NCI-H1092 treated with DMSO at 0.1 percent for 48 hours (cell line): ENCODE data around the gene SNORC.
"Not testable (repeated sequence)": the region's sequence is repeated elsewhere in the genome, so short reads cannot be mapped to it uniquely, and the experiment has no call there.

Experiments used
- DNase-seq: peaks from one replicate; lab custom pipeline; 2025; lab: John Stamatoyannopoulos, UW

The SNORC gene

GRCh38 chr2:232896720-232897597 lies 26.9 kb downstream of the SNORC start:
- no peak for DNase-seq

GRCh38 chr2:232897598-232898408 lies 27.7 kb downstream of the SNORC start:
- DNase-seq, result no peak

- no peak for DNase-seq
Observed at GRCh38 chr2:232898592-232899543, 28.8 kb downstream of the SNORC start.

DNA sequence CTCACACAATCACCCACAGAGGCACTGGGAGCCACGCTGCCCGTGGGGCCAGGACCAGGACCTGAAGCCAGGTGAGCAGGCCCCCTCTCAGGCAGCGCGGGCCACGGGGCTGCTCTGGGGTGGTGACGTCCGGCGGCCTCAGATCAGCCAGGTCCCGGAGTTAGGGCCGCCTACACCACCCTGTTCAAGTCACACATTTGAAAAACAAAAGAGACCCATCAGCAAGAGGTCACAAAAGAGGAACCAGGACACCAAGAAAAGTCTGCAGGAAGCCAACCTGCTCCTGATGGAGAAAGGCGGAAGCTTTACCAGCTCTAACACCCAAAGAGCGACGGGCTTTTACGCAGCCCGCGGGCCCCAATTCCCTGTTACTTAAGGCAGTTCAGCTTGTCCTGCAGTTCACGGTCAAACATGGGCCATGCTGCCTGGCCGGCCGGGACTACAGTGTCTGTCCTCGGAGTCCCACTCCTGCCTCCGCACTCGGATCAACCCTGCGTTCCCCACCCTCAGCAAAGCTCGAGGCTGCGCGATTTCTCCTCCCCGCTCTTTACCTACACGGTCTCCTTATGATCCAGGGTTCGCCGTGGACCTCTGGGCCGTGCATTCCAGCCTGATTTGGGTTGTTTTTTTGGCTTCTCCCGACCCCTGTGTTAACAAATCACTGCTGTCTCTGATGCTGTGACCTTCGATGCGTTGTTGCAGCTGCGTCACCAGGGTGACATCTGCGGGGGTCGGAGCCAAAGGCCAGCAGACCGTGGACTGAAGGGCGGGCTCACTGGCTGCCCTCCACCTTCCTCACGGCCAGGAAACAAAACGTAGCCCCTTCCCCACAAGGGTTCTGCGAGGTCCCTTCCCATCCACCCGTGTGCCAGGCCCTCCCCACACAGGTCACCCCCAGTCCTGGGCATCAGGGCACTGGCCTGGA lies 31.0 kb downstream of the SNORC start:
- no peak for DNase-seq

- no peak for DNase-seq
Observed at GRCh38 chr2:232901736-232902578, 31.9 kb downstream of the SNORC start.

DNA sequence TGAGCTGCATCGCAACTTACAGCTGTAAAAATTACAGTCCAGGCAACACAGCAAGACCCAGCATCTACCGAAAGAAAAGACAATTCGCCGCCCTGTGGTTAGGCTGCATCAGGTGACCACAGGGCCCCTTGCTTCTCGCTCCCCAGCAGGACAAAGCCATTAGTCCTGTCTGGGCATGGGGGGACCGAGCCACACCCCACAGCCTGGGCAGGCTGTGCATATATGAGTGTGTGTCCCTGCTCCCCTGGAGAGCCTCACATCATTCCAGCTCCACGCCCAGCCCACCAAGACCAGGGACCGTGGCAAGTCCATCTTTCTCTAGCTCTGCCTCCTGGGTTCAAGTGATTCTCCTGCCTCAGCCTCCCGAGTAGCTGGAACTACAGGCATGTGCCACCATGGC lies 33.9 kb downstream of the SNORC start:
- no peak for DNase-seq

- peak; percentile 45 for DNase-seq
Observed at GRCh38 chr2:232906867-232907717, 37.0 kb downstream of the SNORC start.

DNA sequence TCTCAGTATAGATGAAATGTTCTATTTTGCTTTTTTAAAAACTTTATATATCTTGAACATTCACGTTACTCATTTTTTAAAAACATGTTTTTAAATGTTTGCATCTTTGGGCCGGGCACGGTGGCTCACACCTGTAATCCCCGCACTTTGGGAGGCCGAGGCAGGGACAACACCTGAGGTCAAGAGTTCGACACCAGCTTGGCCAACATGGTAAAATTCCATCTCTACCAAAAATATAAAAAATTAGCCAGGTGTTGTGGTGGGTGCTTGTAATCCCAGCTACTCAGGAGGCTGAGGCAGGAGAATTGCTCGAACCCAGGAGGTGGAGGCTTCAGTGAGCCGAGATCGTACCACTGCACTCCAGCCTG lies 37.6 kb downstream of the SNORC start:
- DNase-seq, result not testable (repeated sequence)

- DNase-seq, result no peak
Observed at GRCh38 chr2:232908695-232909094, 38.6 kb downstream of the SNORC start.

DNA sequence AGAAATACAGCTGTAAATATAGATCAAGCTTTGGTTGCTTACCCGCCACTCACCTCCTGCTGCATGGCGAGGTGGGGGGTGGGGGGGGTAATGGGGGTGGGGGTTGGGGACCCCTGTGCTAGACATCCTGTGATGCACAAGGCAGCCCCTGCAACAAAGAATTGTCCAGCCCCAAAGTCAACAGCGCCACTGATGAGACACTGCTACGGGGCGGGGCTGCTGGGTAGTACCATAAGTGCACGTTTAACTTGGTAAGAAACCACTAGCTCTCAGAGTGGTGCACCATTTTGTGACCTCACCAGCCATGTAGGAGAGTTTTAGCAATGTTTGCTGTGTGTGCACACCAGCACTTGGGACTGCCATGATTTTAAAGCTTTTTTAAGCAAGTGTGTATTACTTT lies 40.3 kb downstream of the SNORC start:
- DNase-seq, result no peak

- DNase-seq, result no peak
Observed at GRCh38 chr2:232911712-232912277, 41.7 kb downstream of the SNORC start.

DNA sequence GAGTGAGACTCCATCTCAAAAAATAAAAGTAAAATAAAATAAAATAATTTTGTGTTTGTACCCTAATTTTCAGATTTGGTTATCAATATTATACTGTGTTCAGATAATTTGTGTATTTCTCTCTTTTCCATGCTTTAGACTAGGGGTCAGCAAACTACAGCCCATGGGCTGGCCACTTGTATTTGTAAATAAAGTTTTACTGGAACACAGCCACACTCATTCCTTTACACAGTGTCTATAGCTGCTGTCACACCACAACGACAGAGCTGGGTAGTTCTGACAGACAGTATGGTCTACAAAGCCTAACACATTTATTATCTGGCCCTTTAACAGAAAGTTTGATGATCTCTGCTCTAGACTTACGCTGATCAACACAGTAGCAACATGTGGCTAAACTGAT lies 43.8 kb downstream of the SNORC start:
- no peak for DNase-seq

GRCh38 chr2:232919141-232919540 lies 49.1 kb downstream of the SNORC start:
- DNase-seq, result no peak

DNA sequence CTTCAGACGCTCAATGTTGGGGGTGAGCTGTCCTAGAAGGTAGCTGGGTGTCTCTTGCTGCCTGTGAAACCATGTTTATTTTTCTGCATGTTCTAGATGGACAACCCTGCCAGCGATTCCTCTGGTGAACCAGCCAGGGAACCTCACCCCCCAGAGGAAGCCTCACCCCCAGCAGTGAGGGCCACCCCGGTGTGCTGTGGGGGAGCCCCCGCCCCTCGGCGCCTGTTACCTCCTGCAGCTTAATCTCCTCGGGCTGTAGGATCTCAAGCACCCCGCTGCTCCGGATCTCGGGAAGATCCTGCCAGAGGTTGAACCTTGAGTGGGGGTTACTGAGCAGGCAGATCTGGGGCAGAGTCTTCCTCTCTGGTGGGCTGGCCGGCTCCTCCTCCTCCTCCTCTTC lies 50.0 kb downstream of the SNORC start:
- no peak for DNase-seq

GRCh38 chr2:232920760-232921159 lies 50.7 kb downstream of the SNORC start:
- DNase-seq, result no peak

DNA sequence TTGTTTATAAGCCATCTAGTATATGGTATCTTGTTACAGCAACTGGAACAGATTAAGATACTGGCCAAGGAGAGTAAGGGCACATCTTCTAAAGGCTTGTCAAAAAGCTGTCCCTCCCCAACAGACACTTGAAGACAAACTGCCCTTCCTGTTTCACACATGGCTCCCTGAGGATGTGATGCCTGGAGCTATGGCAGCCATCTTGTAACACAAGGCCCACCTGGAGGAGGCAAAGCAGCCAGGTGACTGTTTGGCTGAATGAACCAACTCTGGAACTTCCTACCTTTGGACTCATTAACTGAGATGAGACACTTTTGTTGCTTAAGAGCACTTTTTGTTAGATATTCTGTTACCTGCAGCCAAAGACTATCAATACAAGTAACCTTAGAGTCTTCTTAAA lies 54.4 kb downstream of the SNORC start:
- DNase-seq, result no peak

GRCh38 chr2:232925153-232925820 lies 55.2 kb downstream of the SNORC start:
- no peak for DNase-seq

DNA sequence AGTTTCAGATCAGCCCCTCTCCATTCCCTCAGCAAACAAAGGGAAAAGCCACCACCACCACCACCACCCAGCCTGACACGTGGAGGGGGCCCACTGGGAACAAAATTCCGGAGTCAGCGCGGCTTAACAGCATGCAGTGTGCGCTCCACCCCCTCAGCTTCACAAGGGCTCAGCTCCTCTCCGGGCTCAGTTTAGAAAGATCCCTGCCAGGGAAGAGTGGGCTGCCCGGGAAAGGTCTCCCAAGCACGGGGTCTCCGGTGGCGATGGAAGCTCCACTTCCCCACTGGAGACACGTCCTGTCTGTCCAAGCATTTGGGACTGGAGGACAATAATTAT lies 55.7 kb downstream of the SNORC start:
- no peak for DNase-seq
